HEK293 (cell line): ENCODE results near the gene RGS14.
A peak's percentile ranks its signal among the peaks of the same experiment; 100 is the strongest.

Experiments
- CTCF ChIA-PET: fragments of 350-600 bp; formaldehyde crosslinking; extraction: SDS; loops from one replicate; lab custom pipeline; 2021; ENCODE audit warnings: antibody characterized with exemption; lab: Yijun Ruan, JAX
- POLR2A ChIA-PET: fragments of 300-600 bp; formaldehyde crosslinking; extraction: SDS; loops from one replicate; lab custom pipeline; 2020; ENCODE audit warnings: antibody characterized with exemption, inconsistent platforms; lab: Yijun Ruan, JAX
- H3K27ac ChIP-seq: fragments of 200-500 bp; sonication (Bioruptor generic); 2 replicates; pipeline ENCODE4 v1.5.1; 2014; ENCODE audit warnings: low read depth, low read length, control low read depth, inconsistent platforms; ENCODE audit errors: extremely low read depth
- H3K36me3 ChIP-seq, 2 experiments: fragments of 200-500 bp in 1 of 2; sonication (Bioruptor generic) in 1 of 2; 1 replicate in 1 of 2; 2 replicates in 1 of 2; pipeline ENCODE4 v1.5.1; 2014 to 2017; ENCODE audit warnings: inconsistent platforms in 2 of 2, low read length in 2 of 2; ENCODE audit not compliant: control insufficient read depth in 2 of 2, insufficient read depth in 1 of 2
- H3K4me1 ChIP-seq: fragments of 200-500 bp; sonication (Bioruptor generic); 2 replicates; pipeline ENCODE4 v1.5.1; 2014; ENCODE audit warnings: mild to moderate bottlenecking, low read length, inconsistent platforms; ENCODE audit not compliant: control insufficient read depth, insufficient read depth
- H3K4me3 ChIP-seq: 2 replicates; pipeline ENCODE4 v1.5.1; 2011; ENCODE audit warnings: low read depth, mild to moderate bottlenecking, control low read depth, low read length, moderate library complexity
- H3K9me3 ChIP-seq: fragments of 200-500 bp; sonication (Bioruptor generic); 2 replicates; pipeline ENCODE4 v1.5.1; 2014; ENCODE audit warnings: low read depth, low read length, inconsistent platforms; ENCODE audit not compliant: control insufficient read depth, insufficient read depth
- ATF2 ChIP-seq: fragments of 450-650 bp; formaldehyde crosslinking; IDR thresholded peaks from 2 replicates; pipeline ENCODE4 v1.5.1; 2016; ENCODE audit warnings: missing biosample characterization, missing genetic modification characterization, low read depth
- GFI1B ChIP-seq: fragments of 450-650 bp; formaldehyde crosslinking; IDR thresholded peaks from 2 replicates; pipeline ENCODE4 v1.5.1; 2016; ENCODE audit warnings: missing biosample characterization, missing genetic modification characterization
- GLIS1 ChIP-seq: fragments of 450-650 bp; formaldehyde crosslinking; IDR thresholded peaks from 2 replicates; pipeline ENCODE4 v1.5.1; 2016; ENCODE audit warnings: missing biosample characterization, missing genetic modification characterization
- HOXC10 ChIP-seq: sonication (generic); formaldehyde crosslinking; IDR thresholded peaks from 2 replicates; pipeline ENCODE4 v1.8.1; 2023; ENCODE audit warnings: mild to moderate bottlenecking, missing genetic modification reagents
- KLF10 ChIP-seq: fragments of 450-650 bp; IDR thresholded peaks from 2 replicates; pipeline ENCODE4 v1.5.1; 2018; ENCODE audit warnings: missing biosample characterization, mild to moderate bottlenecking, missing genetic modification characterization
- YY2 ChIP-seq: fragments of 450-650 bp; formaldehyde crosslinking; IDR thresholded peaks from 2 replicates; pipeline ENCODE4 v1.5.1; 2016; ENCODE audit warnings: missing biosample characterization, missing genetic modification characterization
- ZBTB20 ChIP-seq: fragments of 450-650 bp; formaldehyde crosslinking; IDR thresholded peaks from 2 replicates; pipeline ENCODE4 v1.5.1; 2016; ENCODE audit warnings: missing biosample characterization, missing genetic modification characterization
- ZBTB48 ChIP-seq: fragments of 450-650 bp; formaldehyde crosslinking; IDR thresholded peaks from 2 replicates; pipeline ENCODE4 v1.5.1; 2016; ENCODE audit warnings: missing biosample characterization, missing genetic modification characterization
- ZFP69B ChIP-seq: fragments of 450-650 bp; formaldehyde crosslinking; IDR thresholded peaks from 2 replicates; pipeline ENCODE4 v1.5.1; 2016; ENCODE audit warnings: missing biosample characterization, missing genetic modification characterization
- ZNF280C ChIP-seq: fragments of 450-650 bp; formaldehyde crosslinking; IDR thresholded peaks from 2 replicates; pipeline ENCODE4 v1.5.1; 2016; ENCODE audit warnings: missing biosample characterization, missing genetic modification characterization
- ZNF302 ChIP-seq: fragments of 450-650 bp; formaldehyde crosslinking; IDR thresholded peaks from 2 replicates; pipeline ENCODE4 v1.5.1; 2016; ENCODE audit warnings: missing biosample characterization, missing genetic modification characterization, low read depth
- ZNF354C ChIP-seq: fragments of 450-650 bp; formaldehyde crosslinking; IDR thresholded peaks from 2 replicates; pipeline ENCODE4 v1.5.1; 2016; ENCODE audit warnings: missing biosample characterization, missing genetic modification characterization, low read depth, borderline replicate concordance
- ZNF37A ChIP-seq: fragments of 450-650 bp; IDR thresholded peaks from 2 replicates; pipeline ENCODE4 v1.5.1; 2018; ENCODE audit warnings: missing biosample characterization, missing genetic modification characterization
- ZNF423 ChIP-seq: fragments of 450-650 bp; formaldehyde crosslinking; IDR thresholded peaks from 2 replicates; pipeline ENCODE4 v1.5.1; 2016; ENCODE audit warnings: missing biosample characterization, missing genetic modification characterization
- ZNF433 ChIP-seq: fragments of 450-650 bp; formaldehyde crosslinking; IDR thresholded peaks from 2 replicates; pipeline ENCODE4 v1.5.1; 2016; ENCODE audit warnings: missing biosample characterization, missing genetic modification characterization, low read depth
- ZNF48 ChIP-seq: fragments of 450-650 bp; formaldehyde crosslinking; IDR thresholded peaks from 2 replicates; pipeline ENCODE4 v1.5.1; 2016; ENCODE audit warnings: missing biosample characterization, missing genetic modification characterization
- ZNF558 ChIP-seq: fragments of 450-650 bp; formaldehyde crosslinking; IDR thresholded peaks from 2 replicates; pipeline ENCODE4 v1.5.1; 2016; ENCODE audit warnings: missing biosample characterization, missing genetic modification characterization
- ZNF600 ChIP-seq: fragments of 450-650 bp; formaldehyde crosslinking; IDR thresholded peaks from 2 replicates; pipeline ENCODE4 v1.5.1; 2016; ENCODE audit warnings: missing biosample characterization, missing genetic modification characterization
- TF ChIP-seq, protein P1 (sequence below): IDR thresholded peaks from 2 replicates; pipeline ENCODE4 v1.6.1; 2011; ENCODE audit warnings: mild to moderate bottlenecking, low read depth, low read length, borderline replicate concordance

RGS14 gene

GRCh38 chr5:177334155-177334551 is 23.6 kb upstream of the RGS14 start:
- Histone ChIP-seq H3K4me3 (no peak overlapping the region), H3K9me3 (no peaks in the 10 kb centered on the region), H3K36me3 (peaks cover 11 to 98% of the 10 kb centered on the region in 2 experiments; a peak in 2 of 3 replicates), H3K27ac (no peak overlapping the region), H3K4me1 (no peaks in the 10 kb centered on the region)
- 0 out of 2 replicates have a peak, but pooled peaks have one; percentile 45 for TF ChIP-seq ATF2 (tag by site-specific recombination)
- TF ChIP-seq ZNF433 (tag by site-specific recombination), result no peak
- POLR2A ChIA-PET, result interaction anchor here (1.7 kb wide), 1 partner anchor 17 kb away, joined by 7 read pairs; the partner anchor contains the start of gene LMAN2
- CTCF ChIA-PET, result interaction anchor here (0.6 to 1.4 kb wide), 2 partner anchors 15 to 198 kb away, joined by 3 to 8 read pairs; no protein-coding TSS in a partner anchor

DNA sequence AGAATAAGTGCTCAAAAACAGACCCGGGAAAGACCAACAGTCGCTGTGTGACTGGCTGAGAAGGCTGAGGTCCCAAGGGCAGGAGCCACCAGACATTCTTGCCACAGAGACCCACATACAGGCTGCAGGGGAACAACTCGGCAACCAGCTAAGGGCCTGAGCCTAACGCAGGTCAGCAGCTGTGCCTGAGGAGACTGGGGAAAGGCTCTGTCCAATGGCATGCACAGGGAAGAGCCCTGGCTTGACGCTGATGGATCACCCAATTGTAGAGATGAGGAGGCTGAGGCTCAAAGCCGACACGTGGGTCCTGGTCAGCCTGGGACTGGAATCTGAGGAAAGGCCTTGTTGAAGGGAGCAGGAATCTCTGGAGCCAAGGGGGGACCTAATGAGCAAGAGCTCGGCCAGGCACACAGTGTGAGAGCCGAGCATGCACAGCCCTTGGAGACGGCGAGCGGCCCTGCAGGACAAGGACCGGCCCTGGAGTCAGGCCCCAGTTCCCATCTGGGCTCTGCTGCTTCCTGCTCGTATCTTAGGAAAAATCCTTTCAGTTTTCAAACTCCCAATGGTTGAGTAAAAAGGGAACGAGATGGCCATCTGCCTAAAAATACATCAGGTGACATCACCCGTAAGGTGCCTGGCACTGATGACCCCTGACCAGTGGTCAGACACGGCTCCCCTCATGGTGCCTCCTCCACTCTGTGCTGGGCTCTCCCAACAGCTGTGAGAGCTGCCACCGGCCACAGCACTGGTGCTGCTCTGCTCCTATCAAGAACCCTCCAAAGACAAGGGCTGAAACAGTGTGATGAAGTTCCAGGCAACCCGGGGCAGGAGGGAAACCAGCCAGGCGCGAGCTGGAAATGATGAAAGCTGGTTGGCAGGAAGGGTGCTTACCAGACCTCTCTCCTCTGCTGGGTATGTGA is 22.7 kb upstream of the RGS14 start:
- Histone ChIP-seq H3K9me3 (no peaks in the 10 kb centered on the region), H3K4me1 (no peaks in the 10 kb centered on the region), H3K4me3 (no peak overlapping the region), H3K27ac (no peak overlapping the region), H3K36me3 (peaks cover 11 to 98% of the 10 kb centered on the region in 2 experiments; a peak in 2 of 3 replicates)
- CTCF ChIA-PET, result interaction anchor here (1.0 to 1.6 kb wide), 8 partner anchors 11 to 220 kb away, joined by 3 to 8 read pairs (median 5); no protein-coding TSS in a partner anchor
- POLR2A ChIA-PET, result interaction anchor here (0.9 to 1.8 kb wide), 3 partner anchors 12 to 119 kb away, joined by 3 to 8 read pairs (median 3); partner anchors contain the start of gene LMAN2
- TF ChIP-seq ZNF354C (tag by site-specific recombination) (no peak), ZNF302 (no peak), ZNF48 (tag by site-specific recombination) (no peak), ZBTB20 (tag by site-specific recombination) (no peak), HOXC10 (no peak), ZNF37A (no peak), ZNF280C (no peak), ZNF600 (tag by site-specific recombination) (no peak), ZNF423 (tag by site-specific recombination) (no peak), ZNF558 (tag by site-specific recombination) (no peak), YY2 (tag by site-specific recombination) (no peak), KLF10 (tag by site-specific recombination) (no peak), ZFP69B (no peak), GFI1B (tag by site-specific recombination) (no peak), GLIS1 (tag by site-specific recombination) (no peak), ZBTB48 (no peak)
- TF ChIP-seq, protein P1, sequence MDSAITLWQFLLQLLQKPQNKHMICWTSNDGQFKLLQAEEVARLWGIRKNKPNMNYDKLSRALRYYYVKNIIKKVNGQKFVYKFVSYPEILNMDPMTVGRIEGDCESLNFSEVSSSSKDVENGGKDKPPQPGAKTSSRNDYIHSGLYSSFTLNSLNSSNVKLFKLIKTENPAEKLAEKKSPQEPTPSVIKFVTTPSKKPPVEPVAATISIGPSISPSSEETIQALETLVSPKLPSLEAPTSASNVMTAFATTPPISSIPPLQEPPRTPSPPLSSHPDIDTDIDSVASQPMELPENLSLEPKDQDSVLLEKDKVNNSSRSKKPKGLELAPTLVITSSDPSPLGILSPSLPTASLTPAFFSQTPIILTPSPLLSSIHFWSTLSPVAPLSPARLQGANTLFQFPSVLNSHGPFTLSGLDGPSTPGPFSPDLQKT, result no peak
